Lower leg skin (tissue), 4 donors: ENCODE data around the gene MAP3K5. TPM values are rescaled to one million over a fixed set of nuclear protein-coding genes. Genes with fewer than 3 reads are reported as not detected.

Experiments
- DNase-seq, 2 donors: peaks; one replicate each; pipeline ENCODE4 v3.0.0-alpha.2; 2019; ENCODE audit warnings: low spot score in 2 of 2
- H3K4me3 ChIP-seq: fragments of 200-600 bp; sonication (generic); 2 replicates; pipeline ENCODE4 v1.5.1; 2017; ENCODE audit warnings: mild to moderate bottlenecking, low read depth; ENCODE audit not compliant: poor library complexity, severe bottlenecking
- CTCF ChIP-seq, 3 donors: fragments of 450-650 bp; IDR thresholded peaks; one replicate each; pipeline ENCODE4 v1.5.1; 2016; ENCODE audit warnings: antibody characterized with exemption in 3 of 3, mild to moderate bottlenecking in 3 of 3, moderate library complexity in 2 of 3
- POLR2A ChIP-seq, 2 donors: fragments of 450-650 bp; IDR thresholded peaks; one replicate each; pipeline ENCODE4 v1.6.1; 2016 to 2017; ENCODE audit warnings: antibody characterized with exemption in 2 of 2, mild to moderate bottlenecking in 1 of 2, moderate library complexity in 1 of 2
- WGBS, 2 donors: methylation state at CpG; one replicate each; pipeline ENCODE4 v1.1.5; 2018; 5-methylcytosine and 5-hydroxymethylcytosine counted together
- intact Hi-C: fragments of 100-400 bp; cut with DNase I; formaldehyde crosslinking; loops from one replicate; pipeline ENCODE4 v1.15.0; 2023; ENCODE audit warnings: low total_unique reads
- total RNA-seq, 4 donors: library from RNA; depleted of rRNA; stranded (reverse); fragments of >200 nt; gene quantifications; one replicate each; pipeline ENCODE4 v1.1.0, GENCODE V29; 2016

Gene MAP3K5
- total RNA-seq, 4 donors from 2014 or later: 18.9 to 35.2 (median 27.0) TPM

- TF ChIP-seq POLR2A (IDR thresholded peaks at IDR 0.05) (no peak), CTCF (IDR thresholded peaks at IDR 0.05) (no peak)
- H3K4me3 ChIP-seq: no peak overlapping the region
- WGBS, 2 donors: 81 to 82% methylated on average over 4 of the region's 4 CpGs
- DNase-seq: no peak
- intact Hi-C loops: no loop called here
These were observed 270.4 kb downstream of the MAP3K5 start for GRCh38 chr6:136521911-136522310.

- TF ChIP-seq POLR2A (IDR thresholded peaks at IDR 0.05) (no peak), CTCF (IDR thresholded peaks at IDR 0.05) (no peak)
- intact Hi-C loops: no loop called here
- DNase-seq: no peak
- WGBS, 2 donors: 48 to 87% methylated on average over 2 of the region's 2 CpGs
- no peak overlapping the region for H3K4me3 ChIP-seq
These were observed 270.9 kb downstream of the MAP3K5 start for GRCh38 chr6:136521427-136521826.

- intact Hi-C loops: no loop called here
- TF ChIP-seq POLR2A (IDR thresholded peaks at IDR 0.05) (no peak), CTCF (IDR thresholded peaks at IDR 0.05) (no peak)
- 70 to 82% methylated on average over 3 of the region's 3 CpGs for WGBS, 2 donors
- no peak for DNase-seq
- no peak overlapping the region for H3K4me3 ChIP-seq
These were observed 271.8 kb downstream of the MAP3K5 start for GRCh38 chr6:136520517-136520916.

- intact Hi-C loops: no loop called here
- WGBS, 2 donors: 88 to 89% methylated on average over 3 of the region's 3 CpGs
- TF ChIP-seq CTCF (IDR thresholded peaks at IDR 0.05) (no peak), POLR2A (IDR thresholded peaks at IDR 0.05) (no peak)
- DNase-seq: no peak
- H3K4me3 ChIP-seq: no peak overlapping the region
These were observed 274.7 kb downstream of the MAP3K5 start for GRCh38 chr6:136517582-136517981.

- TF ChIP-seq POLR2A (IDR thresholded peaks at IDR 0.05): no peak
- no peak for TF ChIP-seq CTCF (IDR thresholded peaks at IDR 0.05)
- H3K4me3 ChIP-seq: no peak overlapping the region
- intact Hi-C loops: no loop called here
- DNase-seq: no peak
These were observed 275.3 kb downstream of the MAP3K5 start for GRCh38 chr6:136517002-136517401.

GRCh38 chr6:136514591-136514990 lies 277.7 kb downstream of the MAP3K5 start:
- 84 to 88% methylated on average over 4 of the region's 4 CpGs for WGBS, 2 donors
- no peak for DNase-seq
- TF ChIP-seq POLR2A (IDR thresholded peaks at IDR 0.05) (no peak), CTCF (IDR thresholded peaks at IDR 0.05) (no peak)
- H3K4me3 ChIP-seq: no peak overlapping the region
- intact Hi-C loops: no loop called here
